ENCODE data around the gene MUC3A.

MUC3A gene

GRCh38 chr7:100947792-100948191 lies 1.5 kb upstream of the MUC3A start:
- no peak for DNase-seq (ENCODE audit: low read depth in 2 of 2)

GRCh38 chr7:100949933-100950443 lies 654 bp downstream of the MUC3A start:
- no peak for DNase-seq (ENCODE audit: low read depth in 2 of 2)

- no peak for DNase-seq (ENCODE audit: low read depth in 2 of 2)
Measured at GRCh38 chr7:100951172-100951571, 1.8 kb downstream of the MUC3A start.

- DNase-seq (ENCODE audit: low read depth in 2 of 2) = no peak
Measured at GRCh38 chr7:100951888-100952560, 2.7 kb downstream of the MUC3A start.

- no peak for DNase-seq (ENCODE audit: low read depth in 2 of 2)
Measured at GRCh38 chr7:100952641-100953040, 3.3 kb downstream of the MUC3A start.

GRCh38 chr7:100957832-100958421 lies 8.6 kb downstream of the MUC3A start:
- no peak for DNase-seq (ENCODE audit: low read depth in 2 of 2)

GRCh38 chr7:100959894-100960293 lies 10.6 kb downstream of the MUC3A start:
- no peak for DNase-seq (ENCODE audit: low read depth in 2 of 2)

GRCh38 chr7:100962537-100962936 lies 13.2 kb downstream of the MUC3A start:
- no peak for DNase-seq (ENCODE audit: low read depth in 2 of 2)

- no peak for DNase-seq (ENCODE audit: low read depth in 2 of 2)
Measured at GRCh38 chr7:100963386-100963785, 14.1 kb downstream of the MUC3A start.

GRCh38 chr7:100963874-100964273 lies 14.5 kb downstream of the MUC3A start:
- DNase-seq (ENCODE audit: low read depth in 2 of 2) = no peak

- DNase-seq (ENCODE audit: low read depth in 2 of 2) = no peak
Measured at GRCh38 chr7:100964630-100965029, 15.3 kb downstream of the MUC3A start.

GRCh38 chr7:100965045-100965722 lies 15.8 kb downstream of the MUC3A start:
- no peak for DNase-seq (ENCODE audit: low read depth in 2 of 2)

GRCh38 chr7:100965723-100966541 lies 16.6 kb downstream of the MUC3A start:
- peak; percentile 43 to 44 for DNase-seq (ENCODE audit: low read depth in 2 of 2)

GRCh38 chr7:100966542-100967291 lies 17.4 kb downstream of the MUC3A start:
- DNase-seq (ENCODE audit: low read depth in 2 of 2) = no peak

- DNase-seq (ENCODE audit: low read depth in 2 of 2) = no peak
Measured at GRCh38 chr7:100967292-100967863, 18.0 kb downstream of the MUC3A start.

- no peak for DNase-seq (ENCODE audit: low read depth in 2 of 2)
Measured at GRCh38 chr7:100968031-100968430, 18.7 kb downstream of the MUC3A start.

- no peak for DNase-seq (ENCODE audit: low read depth in 2 of 2)
Measured at GRCh38 chr7:100968650-100969049, 19.3 kb downstream of the MUC3A start.

- no peak for DNase-seq (ENCODE audit: low read depth in 2 of 2)
Measured at GRCh38 chr7:100969066-100969615, 19.8 kb downstream of the MUC3A start, which contains the start of gene MUC12. MUC12 (plus strand) TSS chr7:100969565; CDS start chr7:100969623, 58 bp downstream.

GRCh38 chr7:100971111-100972001 lies 22.0 kb downstream of the MUC3A start:
- DNase-seq (ENCODE audit: low read depth in 2 of 2) = no peak

- DNase-seq (ENCODE audit: low read depth in 2 of 2) = no peak
Measured at GRCh38 chr7:100972002-100972347, 22.6 kb downstream of the MUC3A start.
